Measurements from ENCODE around the gene DOLK. TPM values are rescaled to one million over a fixed set of nuclear protein-coding genes. Genes with fewer than 3 reads are reported as not detected.

DOLK gene
- total and polyA plus RNA-seq, 4 donors: 9.5 to 15.3 (median 11.7) TPM

DNA sequence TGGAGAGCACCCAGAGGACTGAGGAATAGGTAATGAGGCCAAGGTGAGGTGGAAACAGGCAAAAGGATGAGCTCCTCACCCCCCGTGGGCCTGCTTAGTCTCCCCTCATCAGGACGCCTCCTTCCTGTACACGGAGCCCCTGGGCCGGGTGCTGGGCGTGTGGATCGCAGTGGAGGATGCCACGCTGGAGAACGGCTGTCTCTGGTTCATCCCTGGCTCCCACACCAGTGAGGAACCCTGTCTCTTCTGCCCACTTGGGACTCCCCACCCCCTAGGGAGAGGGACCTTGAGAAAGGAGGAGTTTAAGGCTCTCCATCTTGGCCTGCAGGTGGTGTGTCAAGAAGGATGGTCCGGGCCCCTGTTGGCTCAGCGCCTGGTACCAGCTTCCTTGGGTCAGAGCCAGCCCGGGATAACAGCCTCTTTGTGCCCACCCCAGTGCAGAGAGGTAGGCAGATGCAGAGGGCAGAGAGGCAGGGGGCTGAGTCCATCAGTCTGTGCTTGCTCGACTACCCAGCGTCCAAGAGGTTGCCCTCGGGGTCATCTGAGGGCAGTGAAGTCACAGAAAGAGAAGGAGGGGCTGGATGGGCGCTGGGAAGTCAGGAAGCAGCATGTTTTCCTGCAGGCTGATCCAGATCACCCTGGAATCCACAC, 7.0 kb downstream of the DOLK start:
- peaks cover 0 to 34% (median 14%) of the 10 kb centered on the region in 4 donors for H3K36me3 ChIP-seq (ENCODE audit: control insufficient read depth in 4 of 4, insufficient read depth in 3 of 4, low read depth in 1 of 4, low read length in 3 of 4)
- peaks cover 0 to 3% (median 2%) of the 10 kb centered on the region in 4 donors for H3K4me1 ChIP-seq (ENCODE audit: control insufficient read depth in 4 of 4, insufficient read depth in 4 of 4, low read length in 3 of 4)
- 78% methylated on average over 15 of the region's 15 CpGs for WGBS
- TF ChIP-seq NR2F2 (IDR thresholded peaks at IDR 0.05) (peak; percentile 78), YY1 (IDR thresholded peaks at IDR 0.05) (no peak), RXRA (IDR thresholded peaks at IDR 0.05) (peak in 1 of 2 donors; percentile 29)
- H3K4me3 ChIP-seq (ENCODE audit: low read depth in 1 of 3, low read length in 3 of 3): no peak overlapping the region
- no peak for DNase-seq (ENCODE audit: low spot score)
- H3K9ac ChIP-seq (ENCODE audit: low read depth in 1 of 2, low read length in 2 of 2): no peak overlapping the region
- H3K27me3 ChIP-seq (ENCODE audit: control insufficient read depth in 4 of 4, insufficient read depth in 4 of 4, low read length in 3 of 4): no peaks in the 10 kb centered on the region
- H3K27ac ChIP-seq (ENCODE audit: low read depth in 1 of 2, low read length in 2 of 2): peak overlapping the region in 1 of 2 donors; percentile 3
- H3K9me3 ChIP-seq (ENCODE audit: control insufficient read depth in 4 of 4, low read length in 3 of 4): no peaks in the 10 kb centered on the region

DNA sequence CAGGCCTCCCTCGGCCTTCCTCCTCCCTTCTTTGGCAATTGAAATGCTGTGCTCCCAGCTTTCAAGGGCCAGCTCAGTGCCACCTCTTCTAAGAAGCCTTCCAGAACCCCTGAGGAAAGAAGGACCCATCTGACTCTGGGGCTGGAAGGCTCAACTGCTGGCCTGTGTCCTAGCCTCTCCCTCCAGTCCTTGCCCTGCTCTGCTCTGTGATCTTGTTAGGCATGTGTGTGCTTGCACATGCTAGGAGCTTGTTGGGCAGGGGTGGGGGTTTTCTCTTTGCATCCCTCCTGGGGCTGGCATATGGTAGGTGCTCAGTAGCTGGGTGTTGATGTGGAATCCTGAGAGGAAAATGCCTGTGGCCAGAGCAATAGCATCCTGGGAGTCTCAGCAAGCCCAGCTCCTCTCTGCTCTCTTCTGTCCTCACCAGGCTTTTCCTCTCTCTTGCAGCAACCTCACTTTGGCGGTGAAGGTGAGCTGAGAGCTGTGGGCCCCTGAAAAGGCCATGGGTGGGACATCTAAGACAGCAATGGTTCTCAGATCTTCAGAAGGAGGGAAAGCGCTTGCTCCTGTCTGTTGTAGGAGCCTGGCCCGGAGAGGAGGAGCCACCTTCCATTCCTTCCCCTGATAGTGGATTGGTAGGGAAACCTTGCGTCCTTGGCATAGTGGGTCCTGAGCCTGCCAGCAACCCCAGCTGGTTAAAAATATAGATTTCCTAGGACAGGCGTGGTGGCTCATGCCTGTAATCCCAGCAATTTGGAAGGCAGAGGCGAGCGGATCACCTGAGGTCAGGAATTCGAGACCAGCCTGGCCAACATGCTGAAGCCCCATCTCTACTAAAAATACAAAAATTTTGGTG, 9.9 kb downstream of the DOLK start:
- 94% methylated on average over 9 of the region's 9 CpGs for WGBS
- Histone ChIP-seq H3K4me3 (ENCODE audit: low read depth in 1 of 3, low read length in 3 of 3) (no peak overlapping the region), H3K27ac (ENCODE audit: low read depth in 1 of 2, low read length in 2 of 2) (no peak overlapping the region), H3K27me3 (ENCODE audit: control insufficient read depth in 4 of 4, insufficient read depth in 4 of 4, low read length in 3 of 4) (no peaks in the 10 kb centered on the region), H3K4me1 (ENCODE audit: control insufficient read depth in 4 of 4, insufficient read depth in 4 of 4, low read length in 3 of 4) (peaks cover 0 to 2% (median under 1%) of the 10 kb centered on the region in 4 donors), H3K9ac (ENCODE audit: low read depth in 1 of 2, low read length in 2 of 2) (no peak overlapping the region), H3K36me3 (ENCODE audit: control insufficient read depth in 4 of 4, insufficient read depth in 3 of 4, low read depth in 1 of 4, low read length in 3 of 4) (peaks cover 0 to 34% (median 12%) of the 10 kb centered on the region in 4 donors), H3K9me3 (ENCODE audit: control insufficient read depth in 4 of 4, low read length in 3 of 4) (no peaks in the 10 kb centered on the region)
- DNase-seq (ENCODE audit: low spot score): no peak
- TF ChIP-seq TAF1 (conservative IDR thresholded peaks at IDR 0.05) (no peak), JUND (IDR thresholded peaks at IDR 0.05) (no peak)
- TF ChIP-seq, protein P1, sequence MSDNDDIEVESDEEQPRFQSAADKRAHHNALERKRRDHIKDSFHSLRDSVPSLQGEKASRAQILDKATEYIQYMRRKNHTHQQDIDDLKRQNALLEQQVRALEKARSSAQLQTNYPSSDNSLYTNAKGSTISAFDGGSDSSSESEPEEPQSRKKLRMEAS (IDR thresholded peaks at IDR 0.05): no peak

DNA sequence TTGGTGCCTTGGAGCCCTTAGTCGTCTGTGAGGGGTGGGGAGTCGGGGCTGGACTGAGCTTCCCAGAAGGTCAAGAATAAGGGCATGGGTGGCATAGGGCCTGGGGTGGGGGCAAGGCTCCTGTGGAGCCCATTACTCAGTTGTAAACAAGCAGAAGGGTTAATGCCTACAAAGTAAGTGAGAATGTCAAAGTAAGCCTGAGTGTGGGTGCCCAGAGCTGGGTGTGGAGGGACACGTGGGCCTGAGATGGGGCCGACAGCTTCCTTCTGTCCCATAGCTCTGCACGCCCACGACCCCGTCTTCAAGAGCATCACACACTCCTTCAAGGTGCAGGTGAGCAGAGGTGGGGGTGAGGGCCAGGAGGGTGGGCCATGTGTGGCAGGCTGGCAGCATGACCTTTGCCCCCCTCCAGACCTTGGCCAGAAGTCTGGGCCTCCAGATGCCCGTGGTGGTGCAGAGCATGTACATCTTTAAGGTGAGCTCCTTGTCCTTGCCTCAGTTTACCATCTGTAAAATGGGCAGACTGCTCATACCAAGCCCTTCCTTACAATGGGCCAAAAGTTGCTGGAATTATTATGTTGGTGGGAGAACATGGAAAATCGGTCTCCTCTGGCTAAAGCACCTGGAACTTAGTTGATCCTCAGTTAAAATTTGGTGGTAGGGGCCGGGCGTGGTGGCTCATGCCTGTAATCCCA, 11.1 kb downstream of the DOLK start:
- no peak overlapping the region for H3K4me3 ChIP-seq (ENCODE audit: low read depth in 1 of 3, low read length in 3 of 3)
- TF ChIP-seq YY1 (IDR thresholded peaks at IDR 0.05) (no peak), HNF4G (IDR thresholded peaks at IDR 0.05) (no peak), FOXA1 (IDR thresholded peaks at IDR 0.05) (no peak), HNF4A (conservative IDR thresholded peaks at IDR 0.05) (no peak), GABPA (IDR thresholded peaks at IDR 0.05 in 1 of 2, conservative IDR thresholded peaks at IDR 0.05 in 1 of 2) (no peak), EGR1 (IDR thresholded peaks at IDR 0.05; ENCODE audit: low read depth in 2 of 2) (no peak), RAD21 (IDR thresholded peaks at IDR 0.05) (no peak), FOXA2 (IDR thresholded peaks at IDR 0.05) (no peak)
- TF ChIP-seq, protein P2, sequence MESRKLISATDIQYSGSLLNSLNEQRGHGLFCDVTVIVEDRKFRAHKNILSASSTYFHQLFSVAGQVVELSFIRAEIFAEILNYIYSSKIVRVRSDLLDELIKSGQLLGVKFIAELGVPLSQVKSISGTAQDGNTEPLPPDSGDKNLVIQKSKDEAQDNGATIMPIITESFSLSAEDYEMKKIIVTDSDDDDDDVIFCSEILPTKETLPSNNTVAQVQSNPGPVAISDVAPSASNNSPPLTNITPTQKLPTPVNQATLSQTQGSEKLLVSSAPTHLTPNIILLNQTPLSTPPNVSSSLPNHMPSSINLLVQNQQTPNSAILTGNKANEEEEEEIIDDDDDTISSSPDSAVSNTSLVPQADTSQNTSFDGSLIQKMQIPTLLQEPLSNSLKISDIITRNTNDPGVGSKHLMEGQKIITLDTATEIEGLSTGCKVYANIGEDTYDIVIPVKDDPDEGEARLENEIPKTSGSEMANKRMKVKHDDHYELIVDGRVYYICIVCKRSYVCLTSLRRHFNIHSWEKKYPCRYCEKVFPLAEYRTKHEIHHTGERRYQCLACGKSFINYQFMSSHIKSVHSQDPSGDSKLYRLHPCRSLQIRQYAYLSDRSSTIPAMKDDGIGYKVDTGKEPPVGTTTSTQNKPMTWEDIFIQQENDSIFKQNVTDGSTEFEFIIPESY (IDR thresholded peaks at IDR 0.05): no peak
- TF ChIP-seq, protein P3, sequence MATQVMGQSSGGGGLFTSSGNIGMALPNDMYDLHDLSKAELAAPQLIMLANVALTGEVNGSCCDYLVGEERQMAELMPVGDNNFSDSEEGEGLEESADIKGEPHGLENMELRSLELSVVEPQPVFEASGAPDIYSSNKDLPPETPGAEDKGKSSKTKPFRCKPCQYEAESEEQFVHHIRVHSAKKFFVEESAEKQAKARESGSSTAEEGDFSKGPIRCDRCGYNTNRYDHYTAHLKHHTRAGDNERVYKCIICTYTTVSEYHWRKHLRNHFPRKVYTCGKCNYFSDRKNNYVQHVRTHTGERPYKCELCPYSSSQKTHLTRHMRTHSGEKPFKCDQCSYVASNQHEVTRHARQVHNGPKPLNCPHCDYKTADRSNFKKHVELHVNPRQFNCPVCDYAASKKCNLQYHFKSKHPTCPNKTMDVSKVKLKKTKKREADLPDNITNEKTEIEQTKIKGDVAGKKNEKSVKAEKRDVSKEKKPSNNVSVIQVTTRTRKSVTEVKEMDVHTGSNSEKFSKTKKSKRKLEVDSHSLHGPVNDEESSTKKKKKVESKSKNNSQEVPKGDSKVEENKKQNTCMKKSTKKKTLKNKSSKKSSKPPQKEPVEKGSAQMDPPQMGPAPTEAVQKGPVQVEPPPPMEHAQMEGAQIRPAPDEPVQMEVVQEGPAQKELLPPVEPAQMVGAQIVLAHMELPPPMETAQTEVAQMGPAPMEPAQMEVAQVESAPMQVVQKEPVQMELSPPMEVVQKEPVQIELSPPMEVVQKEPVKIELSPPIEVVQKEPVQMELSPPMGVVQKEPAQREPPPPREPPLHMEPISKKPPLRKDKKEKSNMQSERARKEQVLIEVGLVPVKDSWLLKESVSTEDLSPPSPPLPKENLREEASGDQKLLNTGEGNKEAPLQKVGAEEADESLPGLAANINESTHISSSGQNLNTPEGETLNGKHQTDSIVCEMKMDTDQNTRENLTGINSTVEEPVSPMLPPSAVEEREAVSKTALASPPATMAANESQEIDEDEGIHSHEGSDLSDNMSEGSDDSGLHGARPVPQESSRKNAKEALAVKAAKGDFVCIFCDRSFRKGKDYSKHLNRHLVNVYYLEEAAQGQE (IDR thresholded peaks at IDR 0.05): no peak
- TF ChIP-seq, protein P1 (IDR thresholded peaks at IDR 0.05): no peak
- TF ChIP-seq, protein P4, sequence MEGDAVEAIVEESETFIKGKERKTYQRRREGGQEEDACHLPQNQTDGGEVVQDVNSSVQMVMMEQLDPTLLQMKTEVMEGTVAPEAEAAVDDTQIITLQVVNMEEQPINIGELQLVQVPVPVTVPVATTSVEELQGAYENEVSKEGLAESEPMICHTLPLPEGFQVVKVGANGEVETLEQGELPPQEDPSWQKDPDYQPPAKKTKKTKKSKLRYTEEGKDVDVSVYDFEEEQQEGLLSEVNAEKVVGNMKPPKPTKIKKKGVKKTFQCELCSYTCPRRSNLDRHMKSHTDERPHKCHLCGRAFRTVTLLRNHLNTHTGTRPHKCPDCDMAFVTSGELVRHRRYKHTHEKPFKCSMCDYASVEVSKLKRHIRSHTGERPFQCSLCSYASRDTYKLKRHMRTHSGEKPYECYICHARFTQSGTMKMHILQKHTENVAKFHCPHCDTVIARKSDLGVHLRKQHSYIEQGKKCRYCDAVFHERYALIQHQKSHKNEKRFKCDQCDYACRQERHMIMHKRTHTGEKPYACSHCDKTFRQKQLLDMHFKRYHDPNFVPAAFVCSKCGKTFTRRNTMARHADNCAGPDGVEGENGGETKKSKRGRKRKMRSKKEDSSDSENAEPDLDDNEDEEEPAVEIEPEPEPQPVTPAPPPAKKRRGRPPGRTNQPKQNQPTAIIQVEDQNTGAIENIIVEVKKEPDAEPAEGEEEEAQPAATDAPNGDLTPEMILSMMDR (IDR thresholded peaks at IDR 0.05; ENCODE audit: low read depth, low read length, missing input control): no peak
- no peaks in the 10 kb centered on the region for H3K4me1 ChIP-seq (ENCODE audit: control insufficient read depth in 4 of 4, insufficient read depth in 4 of 4, low read length in 3 of 4)
- H3K9me3 ChIP-seq (ENCODE audit: control insufficient read depth in 4 of 4, low read length in 3 of 4): no peaks in the 10 kb centered on the region
- DNase-seq (ENCODE audit: low spot score): no peak
- peaks cover 0 to 25% (median 9%) of the 10 kb centered on the region in 4 donors for H3K36me3 ChIP-seq (ENCODE audit: control insufficient read depth in 4 of 4, insufficient read depth in 3 of 4, low read depth in 1 of 4, low read length in 3 of 4)
- no peak overlapping the region for H3K27ac ChIP-seq (ENCODE audit: low read depth in 1 of 2, low read length in 2 of 2)
- H3K9ac ChIP-seq (ENCODE audit: low read depth in 1 of 2, low read length in 2 of 2): no peak overlapping the region
- H3K27me3 ChIP-seq (ENCODE audit: control insufficient read depth in 4 of 4, insufficient read depth in 4 of 4, low read length in 3 of 4): no peaks in the 10 kb centered on the region
- WGBS: 89% methylated on average over 11 of the region's 11 CpGs
